Measurements from ENCODE around the gene ULK4.

DNA sequence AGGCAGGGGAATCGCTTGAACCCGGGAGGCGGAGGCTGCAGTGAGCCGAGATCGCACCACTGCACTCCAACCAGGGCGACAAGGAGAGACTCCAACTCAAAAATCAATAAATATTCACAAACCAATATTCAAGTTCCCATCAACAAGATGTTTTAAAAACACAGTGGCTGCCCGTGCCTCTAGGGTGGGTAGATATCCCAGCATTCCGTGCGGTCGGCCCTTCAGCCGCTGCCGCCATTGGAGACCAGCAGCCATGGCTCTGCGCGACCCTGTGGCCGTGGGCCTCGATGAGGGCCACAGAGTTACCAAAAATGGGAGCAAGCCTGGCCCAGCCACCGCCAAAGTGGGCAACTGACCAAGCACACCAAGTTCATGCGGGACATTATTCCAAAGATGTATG, 6.7 kb downstream of the ULK4 start:
- TF ChIP-seq POLR2AphosphoS5 (IDR thresholded peaks at IDR 0.05; ENCODE audit: low read depth, low read length) (no peak), CTCF (IDR thresholded peaks at IDR 0.05) (no peak), YY1 (IDR thresholded peaks at IDR 0.05; ENCODE audit: low read depth) (no peak), TCF12 (IDR thresholded peaks at IDR 0.05) (no peak), TEAD4 (IDR thresholded peaks at IDR 0.05; ENCODE audit: borderline replicate concordance, insufficient read depth) (no peak), FOSL2 (IDR thresholded peaks at IDR 0.05; ENCODE audit: borderline replicate concordance, low read depth) (no peak), TAF1 (IDR thresholded peaks at IDR 0.05; ENCODE audit: borderline replicate concordance, low read depth, low read length) (no peak), EP300 (IDR thresholded peaks at IDR 0.05; ENCODE audit: borderline replicate concordance in 1 of 2, low read depth in 1 of 2, low read length in 1 of 2) (no peak)
